Duodenal mucosa (tissue), 2 donors: Measurements from ENCODE around the gene ISOC2.
"Not testable (repeated sequence)": the region's sequence is repeated elsewhere in the genome, so short reads cannot be mapped to it uniquely, and the experiment has no call there.

Experiments used
- H3K27ac ChIP-seq: one replicate; pipeline ENCODE4 v1.7.0; 2013; ENCODE audit warnings: low read depth, low read length
- H3K27me3 ChIP-seq, 2 donors: one replicate each; pipeline ENCODE4 v1.7.0; 2013; ENCODE audit warnings: low read length in 2 of 2, control low read depth in 1 of 2; ENCODE audit not compliant: insufficient read depth in 2 of 2, control insufficient read depth in 1 of 2
- H3K36me3 ChIP-seq, 2 donors: one replicate each; pipeline ENCODE4 v1.7.0; 2013; ENCODE audit warnings: low read length in 2 of 2, control low read depth in 1 of 2; ENCODE audit not compliant: insufficient read depth in 2 of 2, control insufficient read depth in 1 of 2
- H3K4me1 ChIP-seq, 2 donors: one replicate each; pipeline ENCODE4 v1.7.0; 2013; ENCODE audit warnings: low read length in 2 of 2, control low read depth in 1 of 2; ENCODE audit not compliant: insufficient read depth in 2 of 2, control insufficient read depth in 1 of 2
- H3K4me3 ChIP-seq, 2 donors: one replicate each; pipeline ENCODE4 v1.7.0; 2013; ENCODE audit warnings: low read length in 2 of 2, low read depth in 1 of 2
- H3K9ac ChIP-seq, 2 donors: one replicate each; pipeline ENCODE4 v1.7.0; 2013; ENCODE audit warnings: low read length in 2 of 2, low read depth in 1 of 2
- H3K9me3 ChIP-seq, 2 donors: one replicate each; pipeline ENCODE4 v1.7.0; 2013; ENCODE audit warnings: low read length in 2 of 2, control low read depth in 1 of 2; ENCODE audit not compliant: control insufficient read depth in 1 of 2

Gene ISOC2

DNA sequence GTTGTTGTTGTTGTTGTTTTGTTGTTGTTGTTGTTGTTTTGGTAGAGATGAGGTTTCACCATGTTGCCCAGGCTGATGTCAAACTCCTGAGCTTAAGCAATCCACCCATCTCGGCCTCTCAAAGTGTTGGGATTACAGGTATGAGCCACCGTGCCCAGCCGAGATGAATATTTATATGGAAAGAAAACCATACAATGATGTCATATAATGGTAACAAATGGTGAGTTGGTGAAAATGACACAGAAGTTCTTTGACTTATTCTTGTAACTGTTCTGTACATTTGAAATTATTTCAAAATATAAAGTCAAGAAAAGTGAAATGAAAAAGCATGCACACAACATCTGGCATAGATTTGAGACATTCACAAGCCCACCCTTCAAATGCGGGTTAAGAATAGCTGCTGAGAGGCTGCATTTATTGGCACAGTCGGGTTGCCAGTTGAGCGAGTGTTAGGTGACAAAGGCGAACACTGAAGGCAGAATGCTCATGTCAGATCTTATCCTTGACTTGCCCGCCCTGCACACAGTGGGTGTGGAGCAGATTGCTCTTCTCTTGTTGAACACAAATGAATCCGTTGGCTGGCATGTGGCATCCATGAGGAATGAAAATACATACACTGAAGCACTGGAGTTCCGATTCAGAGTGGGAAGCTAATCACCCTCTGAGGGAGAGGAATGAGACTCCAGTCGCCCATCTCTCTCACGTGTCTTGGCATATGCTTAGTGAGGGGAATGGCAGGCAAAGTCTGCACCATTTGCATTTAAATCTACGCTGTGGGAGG is 38.0 kb downstream of the ISOC2 start:
- Histone ChIP-seq H3K9ac (no peak overlapping the region), H3K27ac (no peak overlapping the region), H3K27me3 (peaks cover under 1 to 2% of the 10 kb centered on the region in 2 donors), H3K4me1 (no peaks in the 10 kb centered on the region), H3K9me3 (no peaks in the 10 kb centered on the region), H3K36me3 (no peaks in the 10 kb centered on the region), H3K4me3 (no peak overlapping the region)

GRCh38 chr19:55421281-55421680 is 40.2 kb downstream of the ISOC2 start:
- not testable (repeated sequence) for H3K9me3 ChIP-seq, H3K4me3 ChIP-seq, H3K27me3 ChIP-seq, H3K36me3 ChIP-seq, H3K4me1 ChIP-seq, H3K9ac ChIP-seq, H3K27ac ChIP-seq

DNA sequence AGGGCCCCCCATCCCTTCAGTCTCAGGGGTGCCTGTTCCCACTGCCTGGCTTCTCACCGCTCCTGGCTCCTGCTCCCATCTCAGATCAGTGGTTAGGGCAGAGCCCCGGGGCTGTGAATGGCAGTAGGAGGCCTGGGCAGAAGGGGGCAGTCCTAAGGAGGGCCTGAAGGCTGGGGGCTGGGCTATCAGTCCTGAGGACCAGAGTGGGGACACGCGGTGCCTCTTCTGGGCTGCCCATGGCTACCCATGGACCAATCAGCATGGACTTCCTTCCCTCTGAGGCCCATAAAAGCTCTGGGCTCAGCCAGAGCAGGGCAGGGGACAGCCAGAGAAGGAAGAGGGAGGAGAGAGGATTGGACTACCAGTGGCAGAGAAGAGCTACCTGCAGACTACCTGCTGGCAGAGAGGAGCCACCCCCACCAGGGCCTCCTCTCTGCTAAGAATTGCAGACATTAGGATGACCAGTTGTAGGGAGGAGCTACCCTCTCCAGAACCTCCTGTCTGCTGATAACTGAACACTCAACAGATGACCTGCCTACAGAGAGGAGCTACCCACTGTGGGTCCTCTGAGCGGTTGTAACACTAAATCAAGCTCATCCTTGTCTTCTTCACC is 41.7 kb downstream of the ISOC2 start:
- H3K9ac ChIP-seq: no peak overlapping the region
- H3K4me1 ChIP-seq: peaks cover 0 to 2% of the 10 kb centered on the region in 2 donors
- H3K9me3 ChIP-seq: no peaks in the 10 kb centered on the region
- no peaks in the 10 kb centered on the region for H3K36me3 ChIP-seq
- no peak overlapping the region for H3K27ac ChIP-seq
- H3K4me3 ChIP-seq: no peak overlapping the region
- no peaks in the 10 kb centered on the region for H3K27me3 ChIP-seq

DNA sequence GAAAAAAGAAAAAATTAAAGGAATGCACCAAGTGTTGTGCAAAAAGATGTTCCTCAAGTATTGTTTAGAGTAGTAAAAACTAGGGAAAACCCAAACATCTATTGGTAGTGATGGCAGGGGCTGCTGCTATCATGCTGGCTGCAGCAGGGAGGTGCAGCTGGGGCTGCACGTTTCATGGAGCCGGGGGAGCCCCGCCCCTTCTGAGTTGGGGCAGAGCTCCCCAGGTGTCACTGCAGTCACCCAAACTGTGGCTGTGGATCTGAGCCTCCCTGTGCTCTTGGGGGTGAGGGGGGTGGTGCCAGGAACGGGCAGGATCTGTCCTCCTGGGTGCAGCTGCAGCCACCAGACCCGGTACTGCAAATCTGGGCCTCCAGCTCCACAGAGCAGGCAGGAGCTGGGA is 42.3 kb downstream of the ISOC2 start:
- Histone ChIP-seq H3K4me3 (no peak overlapping the region), H3K27me3 (no peaks in the 10 kb centered on the region), H3K9me3 (no peaks in the 10 kb centered on the region), H3K27ac (no peak overlapping the region), H3K4me1 (peaks cover 0 to 2% of the 10 kb centered on the region in 2 donors), H3K36me3 (no peaks in the 10 kb centered on the region), H3K9ac (no peak overlapping the region)

GRCh38 chr19:55418185-55418584 is 43.3 kb downstream of the ISOC2 start:
- Histone ChIP-seq H3K9me3 (no peaks in the 10 kb centered on the region), H3K27ac (no peak overlapping the region), H3K4me1 (peaks cover 0 to 2% of the 10 kb centered on the region in 2 donors), H3K4me3 (no peak overlapping the region), H3K9ac (no peak overlapping the region), H3K27me3 (no peaks in the 10 kb centered on the region), H3K36me3 (no peaks in the 10 kb centered on the region)

GRCh38 chr19:55410168-55410567 is 51.3 kb downstream of the ISOC2 start:
- Histone ChIP-seq H3K4me3 (no peak overlapping the region), H3K9me3 (no peaks in the 10 kb centered on the region), H3K36me3 (peaks cover 5 to 13% of the 10 kb centered on the region in 2 donors), H3K27ac (no peak overlapping the region), H3K4me1 (peaks cover 15 to 22% of the 10 kb centered on the region in 2 donors), H3K27me3 (no peaks in the 10 kb centered on the region), H3K9ac (no peak overlapping the region)

GRCh38 chr19:55409179-55409578 is 52.3 kb downstream of the ISOC2 start:
- H3K9ac ChIP-seq, H3K27me3 ChIP-seq, H3K27ac ChIP-seq, H3K4me3 ChIP-seq, H3K9me3 ChIP-seq: not testable (repeated sequence)
- Histone ChIP-seq H3K4me1 (peaks cover 15 to 22% of the 10 kb centered on the region in 2 donors), H3K36me3 (peaks cover 6 to 15% of the 10 kb centered on the region in 2 donors)

DNA sequence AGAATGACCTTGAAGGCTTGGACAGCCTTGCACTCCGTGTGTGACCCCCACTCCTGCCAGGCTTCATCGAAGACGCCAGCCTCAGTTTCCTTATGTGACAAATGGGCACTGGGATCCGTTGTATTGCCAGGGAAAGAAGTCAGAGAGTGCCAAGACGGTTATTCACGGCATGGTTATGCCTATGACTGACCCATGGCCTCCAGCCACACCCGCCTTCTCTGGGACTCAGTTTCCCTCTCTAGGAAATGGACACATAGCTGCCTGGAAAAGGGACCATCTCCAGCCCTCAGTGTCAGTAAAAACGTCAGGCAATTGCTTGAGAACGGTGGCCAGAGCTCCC is 52.9 kb downstream of the ISOC2 start:
- no peaks in the 10 kb centered on the region for H3K27me3 ChIP-seq
- H3K36me3 ChIP-seq: peaks cover 8 to 19% of the 10 kb centered on the region in 2 donors
- H3K27ac ChIP-seq: peak overlapping the region; percentile 82
- H3K4me1 ChIP-seq: peaks cover 15 to 22% of the 10 kb centered on the region in 2 donors
- H3K4me3 ChIP-seq: peak overlapping the region; percentile 78 to 84
- no peaks in the 10 kb centered on the region for H3K9me3 ChIP-seq
- peak overlapping the region; percentile 42 to 80 for H3K9ac ChIP-seq

DNA sequence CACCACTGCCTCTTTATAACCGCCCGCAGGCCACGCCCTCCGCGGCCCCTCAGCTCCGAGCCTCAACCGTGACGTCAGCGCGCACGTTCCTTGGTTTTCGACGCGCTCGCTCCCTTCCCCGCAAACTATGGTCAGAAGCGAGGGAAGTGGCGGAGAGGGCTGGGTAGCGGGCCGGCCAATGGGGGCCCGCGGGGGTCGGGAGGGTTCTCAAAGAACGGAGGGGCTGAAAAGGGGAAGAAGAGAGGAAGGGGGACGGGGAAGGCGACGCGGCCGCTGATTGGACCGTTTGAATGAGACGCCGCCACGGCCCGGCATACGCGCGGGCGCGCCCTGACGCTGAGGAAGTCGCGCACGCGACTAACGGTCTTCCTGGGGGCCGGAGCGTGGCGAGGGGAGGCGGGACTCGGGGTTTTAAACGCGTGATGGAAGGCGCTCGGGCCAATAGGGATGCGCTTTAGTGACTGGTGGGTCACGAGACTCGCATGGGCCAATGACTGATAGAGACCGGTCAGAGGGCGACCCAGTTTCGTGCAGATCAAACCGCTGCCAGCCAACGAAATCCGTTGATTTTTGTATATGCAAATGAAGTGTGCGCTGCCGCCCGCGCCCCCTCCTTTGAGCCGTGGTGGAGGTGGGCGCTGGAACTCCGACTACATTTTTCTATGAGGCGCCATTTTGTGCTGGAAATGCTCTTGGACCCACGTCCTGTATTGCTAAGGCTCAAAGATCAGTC is 53.5 kb downstream of the ISOC2 start:
- Histone ChIP-seq H3K4me3 (peak overlapping the region; percentile 78 to 84), H3K9me3 (no peaks in the 10 kb centered on the region), H3K27ac (peak overlapping the region; percentile 99), H3K36me3 (peaks cover 11 to 24% of the 10 kb centered on the region in 2 donors), H3K27me3 (no peaks in the 10 kb centered on the region), H3K4me1 (peaks cover 15 to 22% of the 10 kb centered on the region in 2 donors), H3K9ac (peak overlapping the region; percentile 42 to 80)

DNA sequence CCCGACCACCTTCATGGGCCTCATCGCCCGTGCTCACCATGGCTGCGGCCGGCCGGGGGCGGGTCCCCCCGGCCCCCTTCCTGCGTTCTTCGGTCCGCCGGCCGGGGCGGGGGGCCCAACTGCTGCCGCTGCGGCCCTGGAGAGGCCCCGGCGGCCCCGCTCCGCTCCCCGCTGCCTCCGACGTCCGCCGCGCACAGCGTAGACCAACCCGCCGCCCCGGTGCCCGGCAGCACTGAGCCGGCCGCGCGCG is 54.0 kb downstream of the ISOC2 start, which contains the start of gene UBE2S:
Gene UBE2S (minus strand): TSS at position 239 of the 250 bp plus-strand sequence. CDS start 199 bp downstream, at position 40.
- Histone ChIP-seq H3K4me3 (peak within 1 kb of the TSS; percentile 78 to 84), H3K4me1 (peaks cover 15 to 22% of the 10 kb centered on the region in 2 donors), H3K36me3 (peaks cover 16 to 29% of the 10 kb centered on the region in 2 donors), H3K27ac (peak within 1 kb of the TSS; percentile 99), H3K9ac (peak within 1 kb of the TSS; percentile 71 to 80)
- not testable (repeated sequence) for H3K27me3 ChIP-seq, H3K9me3 ChIP-seq
